Mononuclear cell (primary cell): Measurements from ENCODE around the gene SAXO1. TPM values are rescaled to one million over a fixed set of nuclear protein-coding genes. Genes with fewer than 3 reads are reported as not detected.

Experiments used
- H3K27me3 ChIP-seq: 2 replicates; pipeline ENCODE4 v1.6.0; 2011; ENCODE audit warnings: low read length, control low read depth; ENCODE audit not compliant: insufficient read depth
- H3K4me1 ChIP-seq: 2 replicates; pipeline ENCODE4 v1.5.1; 2011; ENCODE audit warnings: mild to moderate bottlenecking, low read length, control low read depth; ENCODE audit not compliant: insufficient read depth
- H3K4me3 ChIP-seq: 2 replicates; pipeline ENCODE4 v1.5.1; 2011; ENCODE audit warnings: mild to moderate bottlenecking, low read length, moderate library complexity
- H3K9me3 ChIP-seq: 2 replicates; pipeline ENCODE4 v1.5.1; 2011; ENCODE audit warnings: low read depth, mild to moderate bottlenecking, control low read depth, low read length
- total RNA-seq: library from RNA; depleted of rRNA; stranded (reverse); fragments of >200 nt; gene quantifications from one replicate; pipeline ENCODE4 v1.2.3, GENCODE V29; 2012

SAXO1 gene, protein sequence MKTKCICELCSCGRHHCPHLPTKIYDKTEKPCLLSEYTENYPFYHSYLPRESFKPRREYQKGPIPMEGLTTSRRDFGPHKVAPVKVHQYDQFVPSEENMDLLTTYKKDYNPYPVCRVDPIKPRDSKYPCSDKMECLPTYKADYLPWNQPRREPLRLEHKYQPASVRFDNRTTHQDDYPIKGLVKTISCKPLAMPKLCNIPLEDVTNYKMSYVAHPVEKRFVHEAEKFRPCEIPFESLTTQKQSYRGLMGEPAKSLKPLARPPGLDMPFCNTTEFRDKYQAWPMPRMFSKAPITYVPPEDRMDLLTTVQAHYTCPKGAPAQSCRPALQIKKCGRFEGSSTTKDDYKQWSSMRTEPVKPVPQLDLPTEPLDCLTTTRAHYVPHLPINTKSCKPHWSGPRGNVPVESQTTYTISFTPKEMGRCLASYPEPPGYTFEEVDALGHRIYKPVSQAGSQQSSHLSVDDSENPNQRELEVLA
- total RNA-seq: 0.10 TPM

- peaks cover 5% of the 10 kb centered on the region for H3K27me3 ChIP-seq
- H3K4me1 ChIP-seq: no peaks in the 10 kb centered on the region
- no peaks in the 10 kb centered on the region for H3K9me3 ChIP-seq
- no peak within 1 kb of the TSS for H3K4me3 ChIP-seq
These were observed at the start of gene SAXO1 for GRCh38 chr9:19033015-19033414. TSS of gene SAXO1 (minus strand) at chr9:19033209. CDS start at chr9:19032908, 301 bp downstream.

DNA sequence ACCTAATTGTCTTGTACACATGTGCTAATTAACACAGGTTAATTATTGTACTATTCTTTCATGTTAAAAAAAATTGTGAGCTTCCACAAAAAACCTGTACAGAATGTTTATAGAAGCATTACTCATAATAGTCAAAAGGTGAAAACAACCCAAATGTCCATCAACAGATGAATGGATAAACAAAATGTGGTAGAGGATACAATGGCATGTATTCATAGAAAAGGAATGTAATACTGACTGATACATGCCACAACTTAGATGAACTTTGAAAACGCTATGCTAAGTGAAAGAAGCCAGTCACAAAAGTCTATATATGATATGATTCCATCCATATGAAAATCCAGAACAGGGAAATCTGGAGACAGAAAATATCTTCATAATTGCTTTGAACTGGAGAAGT lies 41.8 kb upstream of the SAXO1 start:
- no peak overlapping the region for H3K4me3 ChIP-seq
- H3K9me3 ChIP-seq: no peaks in the 10 kb centered on the region
- H3K4me1 ChIP-seq: no peaks in the 10 kb centered on the region
- no peaks in the 10 kb centered on the region for H3K27me3 ChIP-seq

GRCh38 chr9:19074229-19074628 lies 41.2 kb upstream of the SAXO1 start:
- Histone ChIP-seq H3K9me3 (no peaks in the 10 kb centered on the region), H3K4me3 (no peak overlapping the region), H3K27me3 (no peaks in the 10 kb centered on the region), H3K4me1 (no peaks in the 10 kb centered on the region)

- H3K4me3 ChIP-seq: no peak overlapping the region
- no peaks in the 10 kb centered on the region for H3K27me3 ChIP-seq
- H3K9me3 ChIP-seq: no peaks in the 10 kb centered on the region
- no peaks in the 10 kb centered on the region for H3K4me1 ChIP-seq
These were observed 24.0 kb upstream of the SAXO1 start for GRCh38 chr9:19057033-19057432.

GRCh38 chr9:19050637-19051591 lies 17.9 kb upstream of the SAXO1 start:
- H3K9me3 ChIP-seq: no peaks in the 10 kb centered on the region
- peaks cover 27% of the 10 kb centered on the region for H3K4me1 ChIP-seq
- no peaks in the 10 kb centered on the region for H3K27me3 ChIP-seq
- peak overlapping the region; percentile 72 for H3K4me3 ChIP-seq

DNA sequence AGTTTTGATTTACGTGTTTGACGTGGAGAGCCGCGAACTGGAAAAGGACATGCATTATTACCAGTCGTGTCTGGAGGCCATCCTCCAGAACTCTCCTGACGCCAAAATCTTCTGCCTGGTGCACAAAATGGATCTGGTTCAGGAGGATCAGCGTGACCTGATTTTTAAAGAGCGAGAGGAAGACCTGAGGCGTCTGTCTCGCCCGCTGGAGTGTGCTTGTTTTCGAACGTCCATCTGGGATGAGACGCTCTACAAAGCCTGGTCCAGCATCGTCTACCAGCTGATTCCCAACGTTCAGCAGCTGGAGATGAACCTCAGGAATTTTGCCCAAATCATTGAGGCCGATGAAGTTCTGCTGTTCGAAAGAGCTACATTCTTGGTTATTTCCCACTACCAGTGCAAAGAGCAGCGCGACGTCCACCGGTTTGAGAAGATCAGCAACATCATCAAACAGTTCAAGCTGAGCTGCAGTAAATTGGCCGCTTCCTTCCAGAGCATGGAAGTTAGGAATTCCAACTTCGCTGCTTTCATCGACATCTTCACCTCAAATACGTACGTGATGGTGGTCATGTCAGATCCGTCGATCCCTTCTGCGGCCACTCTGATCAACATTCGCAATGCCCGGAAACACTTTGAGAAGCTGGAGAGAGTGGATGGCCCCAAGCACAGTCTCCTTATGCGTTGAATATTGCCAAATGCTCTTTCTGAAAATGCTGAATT lies 17.1 kb upstream of the SAXO1 start:
- Histone ChIP-seq H3K4me1 (peaks cover 27% of the 10 kb centered on the region), H3K4me3 (peak overlapping the region; percentile 72), H3K9me3 (no peaks in the 10 kb centered on the region), H3K27me3 (no peaks in the 10 kb centered on the region)

- H3K4me1 ChIP-seq: peaks cover 27% of the 10 kb centered on the region
- H3K27me3 ChIP-seq: no peaks in the 10 kb centered on the region
- H3K4me3 ChIP-seq: peak within 1 kb of the TSS; percentile 72
- H3K9me3 ChIP-seq: no peaks in the 10 kb centered on the region
These were observed 16.2 kb upstream of the SAXO1 start, which contains the start of gene RRAGA for GRCh38 chr9:19048966-19049916. TSS of gene RRAGA (plus strand) at chr9:19049427. CDS start at chr9:19049660, 233 bp downstream.

- Histone ChIP-seq H3K9me3 (no peaks in the 10 kb centered on the region), H3K27me3 (no peaks in the 10 kb centered on the region), H3K4me3 (no peak overlapping the region), H3K4me1 (no peaks in the 10 kb centered on the region)
These were observed 3.6 kb upstream of the SAXO1 start for GRCh38 chr9:19036611-19037010.

- Histone ChIP-seq H3K27me3 (peaks cover 5% of the 10 kb centered on the region), H3K4me1 (no peaks in the 10 kb centered on the region), H3K9me3 (no peaks in the 10 kb centered on the region), H3K4me3 (no peak overlapping the region)
These were observed 603 bp downstream of the SAXO1 start for GRCh38 chr9:19032406-19032805.

DNA sequence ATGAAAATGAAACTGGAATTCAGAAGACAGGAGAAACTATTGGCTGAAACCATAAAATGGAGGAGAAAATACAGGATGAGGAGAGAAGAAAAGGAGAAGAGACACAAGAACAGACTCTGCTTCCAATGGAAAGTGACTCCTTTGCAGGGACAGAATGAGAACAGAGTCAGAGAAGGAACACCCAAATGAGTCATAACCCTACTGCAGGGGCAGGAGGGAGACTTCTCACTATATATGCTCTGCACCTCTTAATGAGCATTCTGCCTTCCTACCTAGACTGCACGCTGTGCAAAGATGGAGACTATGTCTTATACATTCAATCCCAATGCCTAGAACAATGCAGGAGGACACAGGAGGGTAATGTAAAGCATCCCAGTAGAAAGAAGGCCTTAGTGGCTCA lies 2.1 kb downstream of the SAXO1 start:
- Histone ChIP-seq H3K4me1 (no peaks in the 10 kb centered on the region), H3K9me3 (no peaks in the 10 kb centered on the region), H3K4me3 (no peak overlapping the region), H3K27me3 (peaks cover 5% of the 10 kb centered on the region)

GRCh38 chr9:19028835-19029451 lies 4.1 kb downstream of the SAXO1 start:
- Histone ChIP-seq H3K27me3 (peaks cover 5% of the 10 kb centered on the region), H3K9me3 (no peaks in the 10 kb centered on the region), H3K4me3 (no peak overlapping the region), H3K4me1 (no peaks in the 10 kb centered on the region)

- no peaks in the 10 kb centered on the region for H3K9me3 ChIP-seq
- H3K4me1 ChIP-seq: no peaks in the 10 kb centered on the region
- H3K4me3 ChIP-seq: no peak overlapping the region
- peaks cover 5% of the 10 kb centered on the region for H3K27me3 ChIP-seq
These were observed 5.2 kb downstream of the SAXO1 start for GRCh38 chr9:19027825-19028224.

GRCh38 chr9:19026375-19026774 lies 6.6 kb downstream of the SAXO1 start:
- Histone ChIP-seq H3K4me1 (no peaks in the 10 kb centered on the region), H3K4me3 (no peak overlapping the region), H3K9me3 (no peaks in the 10 kb centered on the region), H3K27me3 (peaks cover 5% of the 10 kb centered on the region)
